Kidney (tissue), 14 donors: ENCODE results near the gene ZIM2. TPM values are rescaled to one million over a fixed set of nuclear protein-coding genes. Genes with fewer than 3 reads are reported as not detected.

Experiments
- DNase-seq, 5 donors: peaks; one replicate each; pipeline ENCODE4 v3.0.0-alpha.2; 2013 to 2020
- FAIRE-seq: peaks from 2 replicates; lab custom pipeline; 2012; peaks lifted over from hg19 to GRCh38; lab: Jason Lieb, UNC
- H3K27ac ChIP-seq, 2 donors: one replicate each; pipeline ENCODE4 v1.7.0; 2013; ENCODE audit warnings: low read depth in 2 of 2, low read length in 2 of 2, inconsistent platforms in 1 of 2
- H3K27me3 ChIP-seq: one replicate; pipeline ENCODE4 v1.7.1; 2013; ENCODE audit warnings: low read length, inconsistent platforms; ENCODE audit not compliant: control insufficient read depth, insufficient read depth
- H3K36me3 ChIP-seq, 3 donors: one replicate each; pipeline versions ENCODE4 v1.7.0 to v1.7.1; 2013; ENCODE audit warnings: low read length in 3 of 3, control low read depth in 1 of 3, inconsistent platforms in 1 of 3; ENCODE audit not compliant: insufficient read depth in 3 of 3, control insufficient read depth in 2 of 3
- H3K4me1 ChIP-seq, 3 donors: one replicate each; pipeline versions ENCODE4 v1.7.0 to v1.7.1; 2013; ENCODE audit warnings: low read length in 3 of 3, inconsistent platforms in 1 of 3, low read depth in 1 of 3; ENCODE audit not compliant: control insufficient read depth in 2 of 3, insufficient read depth in 2 of 3
- H3K4me3 ChIP-seq, 3 donors: one replicate each; pipeline versions ENCODE4 v1.7.0 to v1.8.1; 2013; ENCODE audit warnings: low read length in 3 of 3, control low read depth in 1 of 3, inconsistent platforms in 1 of 3
- H3K9ac ChIP-seq, 3 donors: one replicate each; pipeline versions ENCODE4 v1.7.0 to v1.7.1; 2013; ENCODE audit warnings: low read length in 3 of 3, control low read depth in 1 of 3, inconsistent platforms in 1 of 3
- H3K9me3 ChIP-seq, 3 donors: one replicate each; pipeline versions ENCODE4 v1.7.0 to v1.7.1; 2013; ENCODE audit warnings: low read length in 3 of 3, control low read depth in 1 of 3, inconsistent platforms in 1 of 3; ENCODE audit not compliant: control insufficient read depth in 2 of 3, insufficient read depth in 1 of 3
- CTCF ChIP-seq: IDR thresholded peaks from 3 replicates; pipeline ENCODE4 v1.5.1; 2012; ENCODE audit warnings: mild to moderate bottlenecking, moderate library complexity, borderline replicate concordance; ENCODE audit not compliant: insufficient read depth; ENCODE audit errors: extremely low read depth
- intact Hi-C: fragments of 100-400 bp; cut with DNase I; formaldehyde crosslinking; loops from one replicate; pipeline ENCODE4 v1.11.1; 2022
- polyA plus RNA-seq: library from polyadenylated mRNA; stranded (reverse); fragments of 350-450 nt; fragmentation: Illumina TruSeq; extraction: RNeasy Lipid Tissue Mini Kit (QIAGEN cat#74804); gene quantifications from one replicate; pipeline ENCODE4 v1.2.3, GENCODE V29; 2014; ENCODE audit warnings: low read depth, low replicate concordance; ENCODE audit not compliant: insufficient read depth
- total RNA-seq: library from RNA; stranded (reverse); fragmentation: NEBNext Ultra II Directional; extraction: Animal tissue kit (Norgen Biotek cat#: 25700); gene quantifications from one replicate; pipeline ENCODE4 v1.2.1, GENCODE V29; 2021
- donor health status: control.
- donor health status: control.
- donor health status: control.
- donor health status: control.
- donor health status: control.
- donor health status: DM: yes; HTN: yes; CAD: no.
- donor health status: Normal renal cell carcinoma (clear cell type).

ZIM2 gene
- total and polyA plus RNA-seq, 2 donors from 2014 or later = 0.47 TPM; not detected in 1

GRCh38 chr19:56732976-56733375, 107.5 kb downstream of the ZIM2 start:
- no peaks in the 10 kb centered on the region for H3K36me3 ChIP-seq
- intact Hi-C loops = no loop called here
- H3K9me3 ChIP-seq = no peaks in the 10 kb centered on the region
- H3K9ac ChIP-seq = no peak overlapping the region
- H3K4me1 ChIP-seq = no peaks in the 10 kb centered on the region
- no peak for TF ChIP-seq CTCF
- DNase-seq (peak in 3 of 5 donors; percentile 69 to 81 (median 77)), FAIRE-seq (no peak)
- H3K4me3 ChIP-seq = no peak overlapping the region
- H3K27ac ChIP-seq = no peak overlapping the region
- no peaks in the 10 kb centered on the region for H3K27me3 ChIP-seq

GRCh38 chr19:56727677-56728076, 112.8 kb downstream of the ZIM2 start:
- Histone ChIP-seq H3K4me1 (no peaks in the 10 kb centered on the region), H3K4me3 (no peak overlapping the region), H3K9me3 (no peaks in the 10 kb centered on the region), H3K27ac (no peak overlapping the region), H3K36me3 (no peaks in the 10 kb centered on the region), H3K9ac (no peak overlapping the region), H3K27me3 (no peaks in the 10 kb centered on the region)
- FAIRE-seq (no peak), DNase-seq (peak in 1 of 5 donors; percentile 39)
- TF ChIP-seq CTCF = no peak
- intact Hi-C loops = no loop called here

GRCh38 chr19:56725829-56726424, 114.6 kb downstream of the ZIM2 start:
- TF ChIP-seq CTCF = peak; percentile 37
- DNase-seq = peak in 1 of 5 donors; percentile 70
- intact Hi-C loops = no loop called here

More at GRCh38 chr19:56725829-56726424, 114.6 kb downstream of the ZIM2 start:
- Histone ChIP-seq H3K27me3 (no peaks in the 10 kb centered on the region), H3K27ac (no peak overlapping the region), H3K9me3 (no peaks in the 10 kb centered on the region), H3K4me3 (no peak overlapping the region), H3K36me3 (no peaks in the 10 kb centered on the region), H3K4me1 (no peaks in the 10 kb centered on the region), H3K9ac (no peak overlapping the region)
- peak; percentile 55 for FAIRE-seq

Other genes starting within 250 kb of the ZIM2 start
- gene ZNF71, start 245.4 kb downstream of the ZIM2 start, total RNA-seq = 7.6 TPM
- gene ZNF71, start 245.4 kb downstream of the ZIM2 start, polyA plus RNA-seq = 3.5 TPM
- gene SMIM17, start 197.6 kb downstream of the ZIM2 start, total RNA-seq = 0.47 TPM
- gene SMIM17, start 197.6 kb downstream of the ZIM2 start, polyA plus RNA-seq = not detected
- gene ZNF835, start 169.0 kb downstream of the ZIM2 start, total RNA-seq = 5.3 TPM
- 1.7 TPM for gene ZNF835, start 169.0 kb downstream of the ZIM2 start, polyA plus RNA-seq
- gene PEG3, start within 50 bp of the ZIM2 start, total RNA-seq = 8.7 TPM
- 2.0 TPM for gene PEG3, start within 50 bp of the ZIM2 start, polyA plus RNA-seq